SK-N-MC (cell line): Measurements from ENCODE around the gene TSTD2.

ENCODE experiments used
- EZH2 ChIP-seq: fragments of 200-600 bp; sonication (generic); IDR thresholded peaks from one replicate; pipeline ENCODE4 v1.6.1; 2017; ENCODE audit warnings: antibody characterized with exemption
- FOXP2 ChIP-seq: optimal IDR thresholded peaks from 2 replicates; pipeline ENCODE3; 2011; ENCODE audit warnings: mild to moderate bottlenecking, moderate library complexity; ENCODE audit not compliant: insufficient read depth; ENCODE audit errors: extremely low read length, control extremely low read depth
- POLR2AphosphoS5 ChIP-seq: IDR thresholded peaks from 2 replicates; pipeline ENCODE4 v1.6.1; 2012; ENCODE audit warnings: mild to moderate bottlenecking, low read depth, low read length, borderline replicate concordance

DNA sequence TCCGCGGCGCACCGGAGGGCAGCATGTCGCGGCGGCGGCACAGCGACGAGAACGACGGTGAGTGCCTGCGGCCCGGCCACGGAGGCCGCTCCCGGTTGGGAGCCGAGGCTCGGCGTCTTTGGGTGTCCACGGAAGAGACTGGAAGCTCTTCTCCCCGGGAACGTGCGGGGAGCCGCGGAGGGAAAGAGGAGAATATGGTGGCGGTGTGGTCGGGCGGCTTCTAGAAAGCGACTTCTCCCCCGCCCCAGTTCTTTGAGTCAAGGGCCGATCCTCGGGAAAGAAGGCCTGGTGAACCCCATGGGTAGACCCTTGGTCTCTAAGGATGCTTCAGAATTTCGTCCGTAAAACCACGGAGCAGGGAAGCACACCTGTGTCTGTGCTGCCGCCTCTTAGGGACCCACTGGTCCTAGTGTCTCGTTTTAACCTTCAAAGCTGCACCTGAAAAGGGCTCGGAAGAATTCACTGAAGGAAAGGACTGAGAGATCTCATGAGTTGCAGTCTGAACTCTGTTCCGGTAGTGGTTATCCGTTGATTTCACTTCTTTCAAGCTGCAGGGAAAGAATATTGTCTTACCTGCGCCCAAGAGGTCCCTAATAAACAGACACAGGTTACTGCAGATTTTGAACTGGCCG lies 807 bp upstream of the TSTD2 start:
- no peak for TF ChIP-seq POLR2AphosphoS5
- TF ChIP-seq EZH2 = no peak
- TF ChIP-seq FOXP2 = no peak
